H54 (cell line): ENCODE measurements around the gene RECQL.

Experiments used
- DNase-seq: peaks from one replicate; pipeline ENCODE4 v3.0.0; 2011; ENCODE audit warnings: low spot score, mixed read lengths; ENCODE audit not compliant: insufficient read length
- FAIRE-seq: peaks from 3 replicates; lab custom pipeline; 2011; peaks lifted over from hg19 to GRCh38; lab: Jason Lieb, UNC
- POLR2A ChIP-seq: IDR thresholded peaks from 2 replicates; pipeline ENCODE4 v1.6.1; 2011; ENCODE audit warnings: low read depth, mild to moderate bottlenecking, low read length

Gene RECQL

GRCh38 chr12:21501258-21502163, at the start of gene RECQL, which contains the start of gene GOLT1B:
TSS of gene RECQL (minus strand) at chr12:21501635. CDS start at chr12:21499570, 2,065 bp downstream.
TSS of gene GOLT1B (plus strand) at chr12:21501789. CDS start at chr12:21501924, 135 bp downstream.
- DNase-seq (peak; percentile 77), FAIRE-seq (peak; percentile 99)
- TF ChIP-seq POLR2A = peak; percentile 41

- no peak for TF ChIP-seq POLR2A
- no peak for DNase-seq
- FAIRE-seq = no peak
Measured at GRCh38 chr12:21547437-21547836, 46.0 kb upstream of the RECQL start.

- FAIRE-seq = no peak
- no peak for DNase-seq
- TF ChIP-seq POLR2A = no peak
Measured at GRCh38 chr12:21546716-21547115, 45.3 kb upstream of the RECQL start.

- no peak for DNase-seq
- TF ChIP-seq POLR2A = no peak
- no peak for FAIRE-seq
Measured at GRCh38 chr12:21545557-21545956, 44.1 kb upstream of the RECQL start.

- DNase-seq (no peak), FAIRE-seq (no peak)
- no peak for TF ChIP-seq POLR2A
Measured at GRCh38 chr12:21543151-21543550, 41.7 kb upstream of the RECQL start.

GRCh38 chr12:21542403-21542802, 41.0 kb upstream of the RECQL start:
- no peak for FAIRE-seq
- TF ChIP-seq POLR2A = no peak

GRCh38 chr12:21541773-21542172, 40.3 kb upstream of the RECQL start:
- TF ChIP-seq POLR2A = no peak
- DNase-seq (no peak), FAIRE-seq (no peak)

More at GRCh38 chr12:21542403-21542802, 41.0 kb upstream of the RECQL start:
- no peak for DNase-seq

- FAIRE-seq (no peak), DNase-seq (no peak)
Measured at GRCh38 chr12:21539797-21540196, 38.4 kb upstream of the RECQL start.

GRCh38 chr12:21538061-21538653, 36.7 kb upstream of the RECQL start:
- DNase-seq (no peak), FAIRE-seq (peak; percentile 38)

More at GRCh38 chr12:21539797-21540196, 38.4 kb upstream of the RECQL start:
- TF ChIP-seq POLR2A = no peak

GRCh38 chr12:21529456-21529855, 28.0 kb upstream of the RECQL start:
- DNase-seq (no peak), FAIRE-seq (no peak)
- TF ChIP-seq POLR2A = no peak

More at GRCh38 chr12:21538061-21538653, 36.7 kb upstream of the RECQL start:
- TF ChIP-seq POLR2A = no peak

- FAIRE-seq (no peak), DNase-seq (no peak)
- TF ChIP-seq POLR2A = no peak
Measured at GRCh38 chr12:21528953-21529352, 27.5 kb upstream of the RECQL start.

GRCh38 chr12:21527451-21528180, 26.2 kb upstream of the RECQL start:
- FAIRE-seq = no peak
- no peak for TF ChIP-seq POLR2A
- no peak for DNase-seq

- no peak for FAIRE-seq
- TF ChIP-seq POLR2A = no peak
- no peak for DNase-seq
Measured at GRCh38 chr12:21526721-21527345, 25.4 kb upstream of the RECQL start.
